HT1080 (cell line): Measurements from ENCODE around the gene SULT1A3. TPM values are rescaled to one million over a fixed set of nuclear protein-coding genes. Genes with fewer than 3 reads are reported as not detected.
A peak's percentile ranks its signal among the peaks of the same experiment; 100 is the strongest.
"Not testable (repeated sequence)": the region's sequence is repeated elsewhere in the genome, so short reads cannot be mapped to it uniquely, and the experiment has no call there.

Experiments
- DNase-seq: peaks from one replicate; pipeline ENCODE4 v3.0.0-alpha.2; 2015; ENCODE audit warnings: low read depth
- polyA plus RNA-seq, 2 experiments: library from polyadenylated mRNA; depleted of rRNA; stranded (reverse); fragments of >200 nt; gene quantifications; 2 replicates each; pipeline ENCODE4 v1.2.3, GENCODE V29; 2015
- total RNA-seq: library from RNA; depleted of rRNA; stranded (reverse); fragments of >200 nt; shearing (Covaris generic); gene quantifications from 2 replicates; pipeline ENCODE4 v1.2.3, GENCODE V29; 2014; rRNA removed

SULT1A3 gene
- total RNA-seq = 3.8 and 15.1 TPM in 2 replicates
- polyA plus RNA-seq (2015; cell fraction: cytosol; rRNA removed) = 2.8 and 3.6 TPM in 2 replicates
- polyA plus RNA-seq (2015; cell fraction: nucleus; rRNA removed) = 39.1 and 39.9 TPM in 2 replicates

- not testable (repeated sequence) for DNase-seq
These were observed at the start of gene SULT1A3 for GRCh38 chr16:30199049-30199448. Gene SULT1A3, plus strand, starts transcription at chr16:30199255. Its CDS starts 1,474 bp downstream, at chr16:30200729.

DNA sequence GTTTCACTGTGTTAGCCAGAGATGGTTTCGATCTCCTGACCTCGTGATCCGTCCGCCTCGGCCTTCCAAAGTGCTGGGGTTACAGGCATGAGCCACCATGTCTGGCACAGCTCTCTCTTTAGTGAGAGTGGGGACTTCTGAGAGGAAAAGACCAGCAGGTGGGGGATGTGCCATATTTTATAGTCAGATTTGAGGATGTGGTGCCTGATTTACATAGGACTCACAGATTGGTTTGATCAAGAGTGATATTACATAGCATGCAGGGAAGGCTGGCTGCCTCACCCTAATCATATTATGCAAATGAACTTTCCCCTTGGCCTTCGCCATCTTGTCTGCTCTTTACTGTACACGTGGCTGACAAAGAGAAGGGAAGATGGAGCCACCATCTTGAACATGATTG is 48.0 kb upstream of the SULT1A3 start:
- no peak for DNase-seq

GRCh38 chr16:30152517-30152916 is 46.5 kb upstream of the SULT1A3 start:
- no peak for DNase-seq

DNA sequence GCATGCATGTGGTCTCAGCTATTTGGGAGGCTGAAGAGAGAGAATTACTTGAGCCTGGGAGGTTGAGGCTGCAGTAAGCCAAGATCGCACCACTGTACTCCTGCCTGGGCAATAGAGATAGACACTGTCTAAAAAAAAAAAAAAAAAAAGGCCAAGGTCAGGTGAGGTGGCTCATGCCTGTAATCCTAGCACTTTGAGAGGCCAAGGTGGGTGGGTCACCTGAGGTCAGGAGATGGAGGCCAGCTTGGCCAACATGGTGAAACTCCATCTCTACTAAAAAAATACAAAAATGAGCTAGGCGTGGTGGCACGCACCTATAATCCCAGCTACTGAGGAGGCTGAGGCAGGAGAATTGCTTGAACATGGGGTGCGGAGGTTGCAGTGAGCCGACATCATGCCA is 43.9 kb upstream of the SULT1A3 start:
- no peak for DNase-seq

GRCh38 chr16:30157214-30157613 is 41.8 kb upstream of the SULT1A3 start:
- DNase-seq = no peak

DNA sequence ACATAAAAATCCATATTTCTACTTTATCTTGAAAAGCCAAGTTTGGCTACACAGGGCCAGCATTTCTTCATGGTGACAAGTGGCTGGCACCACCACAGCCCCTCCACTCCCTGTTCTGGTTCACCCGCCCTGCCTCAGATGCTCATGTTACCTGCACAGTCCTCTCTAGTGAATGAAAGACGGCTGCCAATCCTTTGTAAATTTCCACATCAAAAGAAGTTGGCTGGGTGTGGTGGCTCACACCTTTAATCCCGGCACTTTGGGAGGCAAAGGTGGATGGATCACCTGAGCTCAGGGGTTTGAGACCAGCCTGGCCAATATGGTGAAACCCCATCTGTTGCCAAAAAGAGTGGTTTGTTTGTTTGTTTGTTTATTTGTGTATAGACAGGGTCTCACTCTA is 35.5 kb upstream of the SULT1A3 start:
- no peak for DNase-seq

DNA sequence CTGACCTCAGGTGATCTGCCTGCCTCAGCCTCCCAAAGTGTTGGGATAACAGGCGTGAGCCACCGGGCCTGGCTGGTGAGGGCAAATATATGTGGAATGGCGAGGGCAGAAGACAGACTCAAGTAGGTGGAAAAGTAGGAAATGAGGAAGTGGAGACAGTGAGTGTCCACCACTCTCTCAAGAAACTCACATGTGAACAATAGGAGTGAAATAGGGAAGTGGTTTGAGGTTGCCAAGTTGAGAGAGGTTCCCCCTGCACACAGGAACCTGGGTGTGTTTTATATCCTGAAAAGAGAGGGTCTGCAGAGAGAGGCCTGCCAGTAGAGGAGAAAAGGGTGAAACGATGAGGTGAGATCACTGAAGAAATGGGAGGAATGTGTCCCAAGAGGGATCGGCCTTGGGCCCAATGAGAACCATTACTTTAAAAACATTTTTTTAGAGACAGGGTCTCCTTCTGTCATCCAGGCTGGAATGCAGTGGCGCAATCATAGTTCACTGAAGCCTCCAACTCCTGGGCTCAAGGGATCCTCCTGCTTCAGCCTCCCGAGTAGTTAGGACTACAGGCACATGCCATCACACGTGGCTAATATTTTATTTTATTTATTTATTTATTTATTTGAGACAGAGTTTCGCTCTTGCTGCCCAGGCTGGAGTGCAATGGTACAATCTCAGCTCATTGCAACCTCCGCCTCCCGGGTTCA is 32.7 kb upstream of the SULT1A3 start:
- DNase-seq = no peak

DNA sequence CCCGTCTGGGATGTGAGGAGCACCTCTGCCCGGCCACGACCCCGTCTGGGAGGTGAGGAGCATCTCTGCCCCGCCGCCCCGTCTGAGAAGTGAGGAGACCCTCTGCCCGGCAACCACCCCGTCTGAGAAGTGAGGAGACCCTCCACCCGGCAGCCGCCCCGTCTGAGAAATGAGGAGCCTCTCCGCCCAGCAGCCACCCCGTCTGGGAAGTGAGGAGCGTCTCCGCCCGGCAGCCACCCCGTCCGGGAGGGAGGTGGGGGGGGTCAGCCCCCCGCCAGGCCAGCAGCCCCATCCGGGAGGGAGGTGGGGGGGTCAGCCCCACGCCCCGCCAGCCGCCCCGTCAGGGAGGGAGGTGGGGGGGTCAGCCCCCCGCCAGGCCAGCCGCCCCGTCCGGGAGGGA is 30.3 kb upstream of the SULT1A3 start:
- DNase-seq = not testable (repeated sequence)

DNA sequence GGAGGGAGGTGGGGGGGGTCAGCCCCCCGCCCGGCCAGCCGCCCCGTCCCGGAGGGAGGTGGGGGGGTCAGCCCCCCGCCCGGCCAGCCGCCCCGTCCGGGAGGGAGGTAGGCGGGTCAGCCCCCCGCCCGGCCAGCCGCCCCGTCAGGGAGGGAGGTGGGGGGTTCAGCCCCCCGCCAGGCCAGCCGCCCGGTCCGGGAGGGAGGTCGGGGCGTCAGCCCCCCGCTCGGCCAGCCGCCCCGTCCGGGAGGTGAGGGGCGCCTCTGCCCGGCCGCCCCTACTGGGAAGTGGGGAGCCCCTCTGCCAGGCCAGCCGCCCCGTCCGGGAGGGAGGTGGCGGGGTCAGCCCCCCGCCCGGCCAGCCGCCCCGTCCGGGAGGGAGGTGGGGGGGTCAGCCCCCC is 29.6 kb upstream of the SULT1A3 start:
- not testable (repeated sequence) for DNase-seq

DNA sequence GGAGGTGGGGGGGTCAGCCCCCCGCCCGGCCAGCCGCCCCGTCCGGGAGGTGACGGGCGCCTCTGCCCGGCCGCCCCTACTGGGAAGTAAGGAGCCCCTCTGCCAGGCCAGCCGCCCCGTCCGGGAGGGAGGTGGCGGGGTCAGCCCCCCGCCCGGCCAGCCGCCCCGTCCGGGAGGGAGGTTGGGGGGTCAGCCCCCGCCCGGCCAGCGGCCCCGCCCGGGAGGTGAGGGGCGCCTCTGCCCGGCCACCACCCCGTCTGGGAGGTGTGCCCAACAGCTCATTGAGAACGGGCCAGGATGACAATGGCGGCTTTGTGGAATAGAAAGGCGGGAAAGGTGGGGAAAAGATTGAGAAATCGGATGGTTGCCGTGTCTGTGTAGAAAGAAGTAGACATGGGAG is 28.9 kb upstream of the SULT1A3 start:
- DNase-seq = not testable (repeated sequence)

DNA sequence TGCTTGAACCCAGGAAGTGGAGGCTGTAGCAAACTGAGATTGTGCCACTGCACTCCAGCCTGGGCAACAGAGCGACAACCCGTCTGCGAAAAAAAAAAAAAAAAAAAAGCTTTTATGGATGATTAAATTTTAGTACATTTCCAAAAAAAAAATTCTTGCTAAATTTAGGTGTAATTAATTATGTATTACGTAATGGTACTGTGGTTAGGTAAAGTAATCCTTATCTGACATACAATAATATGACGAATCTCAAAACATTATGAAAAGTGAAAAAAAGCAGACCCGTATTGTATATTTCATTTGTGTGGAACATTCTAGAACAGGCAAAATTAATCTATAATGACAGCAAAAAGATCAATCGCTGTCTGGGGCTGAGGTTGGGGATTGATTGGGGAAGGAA is 26.0 kb upstream of the SULT1A3 start:
- DNase-seq = no peak

GRCh38 chr16:30176876-30177275 is 22.2 kb upstream of the SULT1A3 start:
- DNase-seq = not testable (repeated sequence)

- DNase-seq = no peak
These were observed 19.9 kb upstream of the SULT1A3 start for GRCh38 chr16:30179195-30179594.

DNA sequence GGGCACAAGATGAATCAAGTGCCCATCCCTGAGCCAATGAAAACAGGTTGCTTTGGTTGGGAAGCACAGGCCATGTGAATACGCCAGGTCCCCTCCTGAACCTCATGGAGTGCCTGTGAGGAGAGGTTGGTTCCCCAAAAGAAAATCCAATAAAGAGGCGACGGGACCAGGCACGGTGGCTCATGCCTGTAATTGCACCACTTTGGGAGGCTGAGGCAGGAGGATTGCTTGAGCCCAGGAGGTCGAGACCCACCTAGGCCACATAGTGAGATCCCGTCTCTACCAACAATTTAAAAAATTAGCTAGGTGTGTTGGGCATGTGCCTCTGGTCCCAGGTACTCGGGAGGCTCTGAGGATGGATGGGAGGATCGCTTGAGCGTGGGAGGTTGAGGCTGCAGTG is 19.1 kb upstream of the SULT1A3 start:
- DNase-seq = no peak

GRCh38 chr16:30180741-30181140 is 18.3 kb upstream of the SULT1A3 start:
- no peak for DNase-seq

DNA sequence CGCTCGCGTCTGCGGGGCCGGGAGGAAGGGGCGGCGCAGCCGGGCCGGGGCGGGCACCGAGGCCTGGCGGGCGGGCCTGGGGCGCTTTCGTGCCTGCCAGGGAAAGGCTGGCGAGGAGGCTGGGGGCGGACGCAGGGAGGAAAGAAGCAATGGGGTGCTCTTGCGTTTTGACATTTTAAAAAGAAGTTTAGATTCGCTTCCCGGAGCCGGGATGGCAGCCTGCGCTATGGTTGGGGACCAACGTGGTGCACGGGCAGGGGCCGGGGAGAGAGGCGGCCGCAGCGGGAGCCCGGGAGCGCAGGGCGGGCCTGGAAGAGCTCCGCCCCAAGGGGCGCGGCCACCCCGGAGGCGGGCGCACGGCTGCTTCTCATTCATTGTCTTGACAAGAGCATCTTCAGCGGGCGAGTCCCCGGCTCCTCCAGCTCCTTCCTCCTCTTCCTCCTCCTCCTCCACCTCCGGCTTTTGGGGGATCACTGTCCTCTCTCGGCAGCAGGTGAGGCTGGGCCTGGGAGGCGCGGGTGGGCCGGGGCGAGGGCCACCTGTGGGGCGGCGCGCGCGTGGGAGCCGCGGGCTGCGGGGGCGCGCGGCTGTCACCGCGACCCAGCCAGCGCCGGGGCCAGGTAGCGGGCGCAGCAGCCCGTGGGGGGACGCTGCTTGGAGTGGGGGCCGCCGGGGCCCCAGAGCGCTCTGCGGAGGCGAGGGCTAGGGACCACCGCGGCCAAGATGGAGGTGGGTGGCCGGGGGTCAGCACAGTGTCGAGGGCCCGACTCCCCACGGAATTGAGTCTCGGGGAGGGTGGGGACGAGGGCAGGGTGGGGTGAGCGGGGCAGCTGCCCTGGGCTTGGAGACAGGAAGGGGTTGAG is 15.6 kb upstream of the SULT1A3 start, which contains the start of gene CORO1A:
TSS of gene CORO1A (plus strand) at position 370 of the 863 bp plus-strand sequence. CDS start 1,608 bp downstream, outside the sequence.
- peak; percentile 84 for DNase-seq

- no peak for DNase-seq
These were observed 14.8 kb upstream of the SULT1A3 start for GRCh38 chr16:30184096-30184890.

- DNase-seq = no peak
These were observed 14.0 kb upstream of the SULT1A3 start for GRCh38 chr16:30184891-30185682.

DNA sequence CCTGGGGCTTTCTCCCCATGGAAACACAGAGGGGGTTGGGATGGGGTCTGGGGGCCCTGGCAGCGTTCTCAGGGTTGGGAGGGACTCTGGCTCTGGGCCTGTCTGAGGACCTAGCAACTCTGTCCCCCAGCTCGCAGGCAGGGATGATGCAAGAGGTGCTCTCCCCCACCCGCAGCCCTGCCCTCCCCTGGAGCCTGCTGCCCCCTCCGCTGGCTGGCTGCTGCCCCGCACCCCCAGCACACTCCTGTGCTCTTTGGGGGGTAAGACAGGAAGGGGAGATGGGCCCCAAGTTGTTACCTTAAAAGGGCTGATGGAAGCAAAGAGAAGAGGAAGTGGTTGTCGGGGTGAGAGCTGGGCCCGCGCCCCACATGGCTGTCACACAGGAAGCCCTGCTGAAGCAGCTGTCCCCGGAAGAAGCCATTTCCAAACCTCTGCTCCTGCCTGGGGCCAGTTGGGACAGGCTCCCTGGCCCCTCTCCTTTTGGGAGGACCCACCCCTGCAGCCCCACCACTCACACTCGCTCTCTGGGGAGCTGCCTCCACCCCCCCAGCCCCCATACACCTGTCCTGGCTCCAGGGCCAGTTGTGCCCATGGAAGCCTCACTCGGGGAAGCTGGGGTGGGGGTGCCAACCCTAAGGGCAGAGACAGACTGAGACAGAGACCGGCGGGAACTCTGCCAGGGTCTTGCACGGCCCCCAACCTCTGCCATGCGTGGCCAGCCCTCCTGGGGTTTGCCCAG is 13.2 kb upstream of the SULT1A3 start:
- no peak for DNase-seq

- DNase-seq = no peak
These were observed 12.6 kb upstream of the SULT1A3 start for GRCh38 chr16:30186444-30186781.
